LNCaP clone FGC (cell line): ENCODE measurements around the gene LOXL3.
"Not testable (repeated sequence)": the region's sequence is repeated elsewhere in the genome, so short reads cannot be mapped to it uniquely, and the experiment has no call there.

Source experiments
- DNase-seq: peaks from one replicate; pipeline ENCODE4 v3.0.0-alpha.2; 2011; ENCODE audit warnings: low read depth
- H3K4me3 ChIP-seq: 2 replicates; pipeline ENCODE4 v1.5.1; 2011; ENCODE audit warnings: mild to moderate bottlenecking, low read depth, low read length, control low read depth
- TF ChIP-seq, protein P1 (sequence below): IDR thresholded peaks from 2 replicates; pipeline ENCODE4 v1.5.1; 2012; ENCODE audit warnings: mild to moderate bottlenecking; ENCODE audit not compliant: control insufficient read depth, insufficient read depth; ENCODE audit errors: extremely low read depth

LOXL3 gene

GRCh38 chr2:74491648-74492544 is 61.8 kb downstream of the LOXL3 start:
- TF ChIP-seq, protein P1, sequence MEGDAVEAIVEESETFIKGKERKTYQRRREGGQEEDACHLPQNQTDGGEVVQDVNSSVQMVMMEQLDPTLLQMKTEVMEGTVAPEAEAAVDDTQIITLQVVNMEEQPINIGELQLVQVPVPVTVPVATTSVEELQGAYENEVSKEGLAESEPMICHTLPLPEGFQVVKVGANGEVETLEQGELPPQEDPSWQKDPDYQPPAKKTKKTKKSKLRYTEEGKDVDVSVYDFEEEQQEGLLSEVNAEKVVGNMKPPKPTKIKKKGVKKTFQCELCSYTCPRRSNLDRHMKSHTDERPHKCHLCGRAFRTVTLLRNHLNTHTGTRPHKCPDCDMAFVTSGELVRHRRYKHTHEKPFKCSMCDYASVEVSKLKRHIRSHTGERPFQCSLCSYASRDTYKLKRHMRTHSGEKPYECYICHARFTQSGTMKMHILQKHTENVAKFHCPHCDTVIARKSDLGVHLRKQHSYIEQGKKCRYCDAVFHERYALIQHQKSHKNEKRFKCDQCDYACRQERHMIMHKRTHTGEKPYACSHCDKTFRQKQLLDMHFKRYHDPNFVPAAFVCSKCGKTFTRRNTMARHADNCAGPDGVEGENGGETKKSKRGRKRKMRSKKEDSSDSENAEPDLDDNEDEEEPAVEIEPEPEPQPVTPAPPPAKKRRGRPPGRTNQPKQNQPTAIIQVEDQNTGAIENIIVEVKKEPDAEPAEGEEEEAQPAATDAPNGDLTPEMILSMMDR, result no peak
- DNase-seq, result no peak
- no peak overlapping the region for H3K4me3 ChIP-seq

DNA sequence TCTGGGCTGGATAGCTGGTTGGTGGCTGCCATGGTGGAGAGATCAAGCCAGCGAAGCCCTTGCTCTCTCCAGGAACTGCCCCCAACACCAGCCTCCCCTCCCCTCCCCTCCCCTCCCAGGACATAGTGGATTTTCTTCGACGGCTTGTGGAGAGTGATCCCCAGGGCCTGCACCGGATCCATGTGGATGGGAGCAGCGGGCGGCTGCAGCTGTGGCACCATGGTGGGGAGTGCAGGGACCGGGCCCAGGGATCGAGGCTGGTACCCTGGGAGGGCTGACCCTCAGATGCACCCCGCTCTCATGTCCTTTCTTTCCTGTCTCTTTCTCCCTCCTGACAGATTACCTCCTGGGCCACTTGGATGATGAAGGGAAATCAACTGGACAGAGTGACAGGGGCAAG is 63.8 kb downstream of the LOXL3 start:
- H3K4me3 ChIP-seq, result no peak overlapping the region
- TF ChIP-seq, protein P1, result no peak
- DNase-seq, result no peak

GRCh38 chr2:74488643-74489481 is 64.9 kb downstream of the LOXL3 start:
- TF ChIP-seq, protein P1, result no peak
- DNase-seq, result no peak
- no peak overlapping the region for H3K4me3 ChIP-seq

GRCh38 chr2:74486141-74486540 is 67.6 kb downstream of the LOXL3 start:
- DNase-seq, result no peak
- TF ChIP-seq, protein P1, result no peak
- H3K4me3 ChIP-seq, result no peak overlapping the region

DNA sequence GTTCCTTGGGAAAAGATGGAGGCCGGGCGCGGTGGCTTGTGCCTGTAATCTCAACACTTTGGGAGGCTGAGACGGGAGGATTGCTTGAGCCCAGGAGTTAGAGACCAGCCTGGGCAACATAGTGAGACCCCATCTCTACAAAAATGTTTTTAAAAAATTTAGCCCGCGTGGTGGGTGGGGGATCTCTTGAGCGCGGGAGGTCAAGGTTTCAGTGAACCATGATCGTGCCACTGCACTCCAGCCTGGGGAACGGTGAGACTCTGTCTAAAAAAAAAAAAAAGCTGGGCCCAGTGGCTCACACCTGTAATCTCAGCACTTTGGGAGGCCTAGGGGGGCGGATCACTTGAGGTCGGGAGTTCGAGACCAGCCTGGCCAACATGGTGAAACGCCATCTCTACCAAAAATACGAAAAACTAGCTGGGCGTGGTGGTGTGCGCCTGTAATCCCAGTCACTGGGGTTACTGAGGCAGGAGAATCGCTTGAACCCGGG is 70.0 kb downstream of the LOXL3 start:
- DNase-seq, result not testable (repeated sequence)
- H3K4me3 ChIP-seq, result peak overlapping the region; percentile 78

DNA sequence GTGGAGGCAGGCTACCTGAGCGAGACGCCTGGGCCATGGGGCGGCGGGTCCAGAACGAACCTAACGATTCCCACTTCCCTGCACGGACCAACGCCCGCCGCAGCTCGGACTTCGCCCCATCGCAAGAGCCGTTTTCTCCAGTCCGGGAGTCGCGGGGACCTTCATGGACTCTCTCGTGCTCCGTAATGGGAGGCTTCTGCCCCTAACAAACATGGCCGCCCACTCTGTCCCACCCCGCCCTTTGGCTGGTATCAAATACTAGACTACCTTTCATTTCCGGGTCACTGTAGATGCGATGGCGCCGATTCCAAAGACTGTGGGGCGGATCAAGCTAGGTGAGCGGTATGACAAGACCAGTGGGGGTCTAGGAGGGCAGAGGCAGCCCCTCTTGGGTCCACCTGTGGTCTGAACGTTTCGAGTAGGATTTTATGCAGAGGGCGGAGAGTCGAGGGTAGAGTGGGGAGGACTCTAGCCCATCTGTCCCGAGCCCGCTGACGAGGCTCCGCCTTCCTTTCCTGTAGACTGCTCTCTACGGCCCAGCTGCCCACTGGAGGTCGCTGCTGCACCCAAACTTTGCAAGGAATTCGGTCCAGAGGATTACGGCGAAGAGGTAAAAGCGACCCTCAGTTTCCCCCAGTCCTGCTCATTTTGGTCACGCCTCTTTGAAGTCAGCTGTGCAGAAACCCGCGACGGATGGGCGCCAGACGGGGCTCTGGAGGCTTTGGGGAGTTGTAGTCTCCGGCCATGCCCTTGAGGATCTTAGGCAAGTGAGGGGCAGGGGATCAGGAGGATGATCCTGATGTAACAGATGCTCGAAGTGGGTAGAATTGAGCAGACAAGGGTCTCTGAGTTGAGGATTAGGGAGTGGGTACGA is 70.7 kb downstream of the LOXL3 start, which contains the start of the genes CCDC142 and TTC31:
TSS of gene CCDC142 (minus strand) at position 198 of the 874 bp plus-strand sequence. CDS start at position 37, 161 bp downstream.
TSS of gene TTC31 (plus strand) at position 281 of the 874 bp plus-strand sequence. CDS start at position 296, 15 bp downstream.
- peak; percentile 71 for DNase-seq
- TF ChIP-seq, protein P1, result peak; percentile 71
- peak within 1 kb of the TSS; percentile 78 for H3K4me3 ChIP-seq
